Measurements from ENCODE around the gene RFTN2.

- TF ChIP-seq EZH2 (IDR thresholded peaks at IDR 0.05; ENCODE audit: insufficient read depth, poor library complexity, severe bottlenecking) = no peak
- no peak for TF ChIP-seq EZH2phosphoT487 (IDR thresholded peaks at IDR 0.05; ENCODE audit: insufficient read depth, low read depth)
Measured at GRCh38 chr2:197677056-197677455, 1.7 kb upstream of the RFTN2 start.

Measured in GM23248 (cell line).